ENCODE results near the gene AAGAB.

The AAGAB gene

GRCh38 chr15:67199881-67200763, 54.3 kb downstream of the AAGAB start:
- Histone ChIP-seq H3K27me3 (ENCODE audit: control insufficient read depth in 5 of 5, insufficient read depth in 4 of 5, low read length in 5 of 5) (no peaks in the 10 kb centered on the region), H3K27ac (ENCODE audit: low read depth, low read length) (peak overlapping the region; percentile 84), H3K4me1 (ENCODE audit: control insufficient read depth in 5 of 5, insufficient read depth in 5 of 5, low read length in 5 of 5) (peaks cover 6 to 30% (median 14%) of the 10 kb centered on the region in 5 donors)

GRCh38 chr15:67199391-67199790, 55.1 kb downstream of the AAGAB start:
- Histone ChIP-seq H3K4me1 (ENCODE audit: control insufficient read depth in 5 of 5, insufficient read depth in 5 of 5, low read length in 5 of 5) (peaks cover 6 to 37% (median 21%) of the 10 kb centered on the region in 5 donors), H3K4me3 (ENCODE audit: low read depth in 1 of 5, low read length in 5 of 5) (no peak overlapping the region), H3K27me3 (ENCODE audit: control insufficient read depth in 5 of 5, insufficient read depth in 4 of 5, low read length in 5 of 5) (no peaks in the 10 kb centered on the region), H3K27ac (ENCODE audit: low read depth, low read length) (peak overlapping the region; percentile 84), H3K9ac (ENCODE audit: low read length in 5 of 5) (no peak overlapping the region), H3K36me3 (ENCODE audit: control insufficient read depth in 5 of 5, insufficient read depth in 5 of 5, low read length in 5 of 5) (peaks cover 4 to 19% (median 9%) of the 10 kb centered on the region in 5 donors), H3K9me3 (ENCODE audit: control insufficient read depth in 5 of 5, low read length in 5 of 5) (no peaks in the 10 kb centered on the region)

More at GRCh38 chr15:67199881-67200763, 54.3 kb downstream of the AAGAB start:
- Histone ChIP-seq H3K4me3 (ENCODE audit: low read depth in 1 of 5, low read length in 5 of 5) (no peak overlapping the region), H3K9me3 (ENCODE audit: control insufficient read depth in 5 of 5, low read length in 5 of 5) (no peaks in the 10 kb centered on the region), H3K9ac (ENCODE audit: low read length in 5 of 5) (no peak overlapping the region), H3K36me3 (ENCODE audit: control insufficient read depth in 5 of 5, insufficient read depth in 5 of 5, low read length in 5 of 5) (peaks cover 4 to 17% (median 9%) of the 10 kb centered on the region in 5 donors)

- H3K9ac ChIP-seq (ENCODE audit: low read length in 5 of 5), result no peak overlapping the region
- H3K9me3 ChIP-seq (ENCODE audit: control insufficient read depth in 5 of 5, low read length in 5 of 5), result no peaks in the 10 kb centered on the region
- no peak overlapping the region for H3K4me3 ChIP-seq (ENCODE audit: low read depth in 1 of 5, low read length in 5 of 5)
- H3K4me1 ChIP-seq (ENCODE audit: control insufficient read depth in 5 of 5, insufficient read depth in 5 of 5, low read length in 5 of 5), result peaks cover 6 to 46% (median 21%) of the 10 kb centered on the region in 5 donors
- H3K27ac ChIP-seq (ENCODE audit: low read depth, low read length), result no peak overlapping the region
- no peaks in the 10 kb centered on the region for H3K27me3 ChIP-seq (ENCODE audit: control insufficient read depth in 5 of 5, insufficient read depth in 4 of 5, low read length in 5 of 5)
- peaks cover 6 to 21% (median 8%) of the 10 kb centered on the region in 5 donors for H3K36me3 ChIP-seq (ENCODE audit: control insufficient read depth in 5 of 5, insufficient read depth in 5 of 5, low read length in 5 of 5)
Observed at GRCh38 chr15:67198157-67198754, 56.2 kb downstream of the AAGAB start.

- Histone ChIP-seq H3K27ac (ENCODE audit: low read depth, low read length) (peak overlapping the region; percentile 19), H3K4me3 (ENCODE audit: low read depth in 1 of 5, low read length in 5 of 5) (no peak overlapping the region), H3K27me3 (ENCODE audit: control insufficient read depth in 5 of 5, insufficient read depth in 4 of 5, low read length in 5 of 5) (no peaks in the 10 kb centered on the region), H3K36me3 (ENCODE audit: control insufficient read depth in 5 of 5, insufficient read depth in 5 of 5, low read length in 5 of 5) (peaks cover 2 to 25% (median 13%) of the 10 kb centered on the region in 5 donors), H3K4me1 (ENCODE audit: control insufficient read depth in 5 of 5, insufficient read depth in 5 of 5, low read length in 5 of 5) (peaks cover 6 to 46% (median 21%) of the 10 kb centered on the region in 5 donors), H3K9me3 (ENCODE audit: control insufficient read depth in 5 of 5, low read length in 5 of 5) (no peaks in the 10 kb centered on the region), H3K9ac (ENCODE audit: low read length in 5 of 5) (no peak overlapping the region)
Observed at GRCh38 chr15:67197364-67197695, 57.1 kb downstream of the AAGAB start.

GRCh38 chr15:67196672-67197363, 57.6 kb downstream of the AAGAB start:
- peaks cover 6 to 46% (median 21%) of the 10 kb centered on the region in 5 donors for H3K4me1 ChIP-seq (ENCODE audit: control insufficient read depth in 5 of 5, insufficient read depth in 5 of 5, low read length in 5 of 5)
- no peak overlapping the region for H3K4me3 ChIP-seq (ENCODE audit: low read depth in 1 of 5, low read length in 5 of 5)
- no peaks in the 10 kb centered on the region for H3K9me3 ChIP-seq (ENCODE audit: control insufficient read depth in 5 of 5, low read length in 5 of 5)
- no peak overlapping the region for H3K9ac ChIP-seq (ENCODE audit: low read length in 5 of 5)
- no peaks in the 10 kb centered on the region for H3K27me3 ChIP-seq (ENCODE audit: control insufficient read depth in 5 of 5, insufficient read depth in 4 of 5, low read length in 5 of 5)
- H3K27ac ChIP-seq (ENCODE audit: low read depth, low read length), result peak overlapping the region; percentile 19
- peaks cover 2 to 25% (median 13%) of the 10 kb centered on the region in 5 donors for H3K36me3 ChIP-seq (ENCODE audit: control insufficient read depth in 5 of 5, insufficient read depth in 5 of 5, low read length in 5 of 5)

- Histone ChIP-seq H3K4me1 (ENCODE audit: control insufficient read depth in 5 of 5, insufficient read depth in 5 of 5, low read length in 5 of 5) (peaks cover 6 to 46% (median 21%) of the 10 kb centered on the region in 5 donors), H3K27me3 (ENCODE audit: control insufficient read depth in 5 of 5, insufficient read depth in 4 of 5, low read length in 5 of 5) (no peaks in the 10 kb centered on the region), H3K4me3 (ENCODE audit: low read depth in 1 of 5, low read length in 5 of 5) (no peak overlapping the region), H3K9ac (ENCODE audit: low read length in 5 of 5) (no peak overlapping the region), H3K9me3 (ENCODE audit: control insufficient read depth in 5 of 5, low read length in 5 of 5) (no peaks in the 10 kb centered on the region), H3K27ac (ENCODE audit: low read depth, low read length) (no peak overlapping the region), H3K36me3 (ENCODE audit: control insufficient read depth in 5 of 5, insufficient read depth in 5 of 5, low read length in 5 of 5) (peaks cover 7 to 30% (median 18%) of the 10 kb centered on the region in 5 donors)
Observed at GRCh38 chr15:67196222-67196621, 58.2 kb downstream of the AAGAB start.

GRCh38 chr15:67195305-67195704, 59.2 kb downstream of the AAGAB start:
- H3K9ac ChIP-seq (ENCODE audit: low read length in 5 of 5), result peak overlapping the region in 1 of 5 donors; percentile 15
- H3K4me1 ChIP-seq (ENCODE audit: control insufficient read depth in 5 of 5, insufficient read depth in 5 of 5, low read length in 5 of 5), result peaks cover 6 to 45% (median 15%) of the 10 kb centered on the region in 5 donors
- no peak overlapping the region for H3K4me3 ChIP-seq (ENCODE audit: low read depth in 1 of 5, low read length in 5 of 5)
- peaks cover 7 to 39% (median 26%) of the 10 kb centered on the region in 5 donors for H3K36me3 ChIP-seq (ENCODE audit: control insufficient read depth in 5 of 5, insufficient read depth in 5 of 5, low read length in 5 of 5)
- no peaks in the 10 kb centered on the region for H3K27me3 ChIP-seq (ENCODE audit: control insufficient read depth in 5 of 5, insufficient read depth in 4 of 5, low read length in 5 of 5)
- no peaks in the 10 kb centered on the region for H3K9me3 ChIP-seq (ENCODE audit: control insufficient read depth in 5 of 5, low read length in 5 of 5)
- H3K27ac ChIP-seq (ENCODE audit: low read depth, low read length), result peak overlapping the region; percentile 68

GRCh38 chr15:67194171-67195114, 60.0 kb downstream of the AAGAB start:
- Histone ChIP-seq H3K9ac (ENCODE audit: low read length in 5 of 5) (no peak overlapping the region), H3K4me3 (ENCODE audit: low read depth in 1 of 5, low read length in 5 of 5) (no peak overlapping the region), H3K27me3 (ENCODE audit: control insufficient read depth in 5 of 5, insufficient read depth in 4 of 5, low read length in 5 of 5) (no peaks in the 10 kb centered on the region), H3K9me3 (ENCODE audit: control insufficient read depth in 5 of 5, low read length in 5 of 5) (no peaks in the 10 kb centered on the region), H3K36me3 (ENCODE audit: control insufficient read depth in 5 of 5, insufficient read depth in 5 of 5, low read length in 5 of 5) (peaks cover 7 to 47% (median 31%) of the 10 kb centered on the region in 5 donors), H3K27ac (ENCODE audit: low read depth, low read length) (peak overlapping the region; percentile 68), H3K4me1 (ENCODE audit: control insufficient read depth in 5 of 5, insufficient read depth in 5 of 5, low read length in 5 of 5) (peaks cover 8 to 46% (median 24%) of the 10 kb centered on the region in 5 donors)

Measured in subcutaneous abdominal adipose tissue (tissue), 5 donors.